Effector CD8-positive, alpha-beta T cell (primary cell): ENCODE measurements around the gene PGBD5.

Experiments
- DNase-seq: peaks from one replicate; lab custom pipeline; 2025; lab: John Stamatoyannopoulos, UW

PGBD5 gene

DNA sequence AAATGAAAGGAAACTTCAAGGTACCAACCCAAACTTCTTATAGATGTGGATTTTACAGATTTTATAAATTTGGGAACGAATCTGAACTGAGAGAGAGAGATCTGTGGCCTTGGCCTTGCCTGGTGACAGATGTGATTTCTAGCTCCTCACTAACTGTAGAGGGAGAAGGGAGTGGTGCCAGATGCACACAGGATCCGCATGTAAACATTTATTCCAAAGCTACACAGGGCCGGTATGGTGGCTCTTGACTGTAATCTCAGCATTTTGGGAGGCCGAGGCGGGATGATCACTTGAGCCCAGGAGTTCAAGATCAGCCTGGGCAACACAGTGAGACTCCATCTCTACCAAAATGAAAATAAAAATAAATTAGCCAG is 77.1 kb downstream of the PGBD5 start:
- DNase-seq: no peak

DNA sequence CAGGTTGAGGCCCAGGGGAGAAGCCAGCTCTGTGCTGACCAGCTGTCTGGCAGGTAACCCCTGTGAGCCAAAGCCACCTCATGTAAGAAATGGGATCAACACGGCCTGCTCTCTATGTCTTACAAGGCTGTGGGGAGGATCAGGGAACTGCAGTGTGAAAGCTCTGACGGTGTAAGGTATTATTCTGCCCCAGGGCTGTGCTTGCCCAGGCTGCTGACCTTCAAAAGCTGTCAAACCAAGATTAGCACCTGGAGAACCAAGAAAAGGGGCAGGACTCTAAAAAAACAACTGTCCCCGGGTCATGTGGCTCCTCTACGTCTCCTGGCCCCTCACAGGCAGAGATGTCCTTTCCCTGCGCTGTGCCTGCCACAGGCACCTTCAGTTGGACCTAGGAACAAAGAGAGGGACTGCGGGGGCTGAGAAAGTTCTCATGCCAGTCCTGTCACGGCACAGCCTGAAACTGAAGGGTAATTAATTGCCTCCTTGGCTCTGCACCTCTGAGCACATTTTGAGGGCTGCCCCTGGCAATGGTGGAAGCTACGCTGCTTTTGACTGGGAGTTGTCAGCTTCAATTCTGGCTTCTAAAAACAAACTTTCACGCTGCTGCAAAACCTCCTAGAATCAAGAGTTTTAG is 77.6 kb downstream of the PGBD5 start:
- no peak for DNase-seq

GRCh38 chr1:230347896-230348295 is 78.2 kb downstream of the PGBD5 start:
- no peak for DNase-seq

DNA sequence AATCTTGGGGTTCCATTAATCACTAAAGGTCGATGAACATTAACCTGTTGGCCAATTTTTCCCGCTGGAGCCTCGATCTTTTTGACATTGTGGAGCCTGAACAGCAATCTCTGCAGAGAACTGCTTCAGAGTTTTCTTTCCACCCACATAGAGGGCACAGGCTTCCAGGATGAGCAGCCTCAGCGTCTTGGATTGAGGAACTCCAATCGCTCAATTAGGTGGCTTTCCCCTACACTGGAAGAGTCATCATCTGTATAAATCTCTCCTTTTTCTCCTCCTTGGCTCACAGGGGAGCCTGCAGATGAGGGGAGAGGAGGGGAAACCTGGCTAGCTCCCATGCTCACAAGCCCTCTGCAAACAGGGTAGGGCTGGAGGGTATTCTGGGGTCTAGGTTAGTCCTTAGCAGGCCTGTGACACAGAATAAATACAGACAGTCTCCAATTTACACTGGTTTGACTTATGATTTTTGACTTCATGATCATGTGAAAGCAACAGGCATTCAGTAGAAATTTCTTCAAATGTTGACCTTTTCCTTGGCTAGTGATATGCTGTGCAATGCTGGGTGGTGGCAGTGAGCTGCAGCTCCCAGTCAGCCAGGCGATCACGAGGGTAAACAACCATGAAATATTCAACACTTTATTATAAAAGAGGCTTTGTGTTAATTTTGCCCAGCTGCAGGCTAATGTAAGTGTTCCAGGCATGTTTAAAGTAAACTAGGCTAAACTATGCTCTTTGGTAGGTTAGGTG is 80.8 kb downstream of the PGBD5 start:
- no peak for DNase-seq

DNA sequence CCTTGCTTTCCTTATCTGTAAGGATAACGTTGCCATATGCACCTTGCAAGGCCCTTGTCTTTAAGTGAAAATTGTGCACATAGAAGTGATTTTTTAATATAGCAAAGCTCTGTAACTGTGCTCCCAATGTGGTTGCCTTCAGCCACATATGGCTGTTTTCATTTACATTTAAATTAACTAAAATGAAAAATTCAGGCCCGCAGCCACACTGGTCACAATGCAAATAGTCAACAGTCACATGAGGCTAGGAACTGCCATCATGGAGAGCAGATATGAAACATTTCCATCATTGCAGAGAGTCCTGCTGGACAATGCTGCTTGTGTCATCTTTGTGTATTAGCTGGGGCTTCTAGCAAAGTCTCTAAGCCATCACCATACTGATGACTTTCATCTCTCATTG is 83.4 kb downstream of the PGBD5 start:
- DNase-seq: no peak

GRCh38 chr1:230342019-230342418 is 84.1 kb downstream of the PGBD5 start:
- DNase-seq: no peak

- no peak for DNase-seq
Observed at GRCh38 chr1:230341162-230341546, 85.0 kb downstream of the PGBD5 start.

DNA sequence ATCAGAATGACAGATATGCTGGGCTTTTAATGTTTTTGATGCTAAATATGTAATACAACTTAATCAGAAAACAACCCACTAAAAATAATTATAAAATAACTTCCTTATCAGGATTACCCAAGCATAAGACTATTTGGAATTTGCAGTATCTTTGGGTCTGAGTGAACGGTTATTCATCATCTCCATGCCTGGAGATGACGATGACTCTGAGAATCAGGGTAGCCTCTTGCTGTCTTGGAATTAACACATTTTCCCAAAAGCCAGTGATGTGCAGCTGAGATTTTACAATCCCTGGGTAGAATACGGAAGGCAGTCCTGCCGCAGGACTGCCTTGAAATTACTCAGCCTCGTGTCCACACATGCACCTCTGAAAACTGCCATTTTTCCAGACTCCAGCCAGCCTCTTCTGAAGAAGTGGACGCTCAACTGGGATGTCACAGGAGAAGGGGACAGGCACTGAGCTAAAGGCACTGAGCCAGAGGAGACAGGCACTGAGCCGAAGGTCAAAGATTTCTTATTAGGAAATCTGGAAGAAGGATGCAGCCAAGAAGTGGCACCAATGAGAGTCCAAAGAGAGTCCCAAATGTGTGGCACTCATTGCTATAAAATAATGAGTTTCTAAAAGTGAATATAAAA is 85.5 kb downstream of the PGBD5 start:
- no peak for DNase-seq

DNA sequence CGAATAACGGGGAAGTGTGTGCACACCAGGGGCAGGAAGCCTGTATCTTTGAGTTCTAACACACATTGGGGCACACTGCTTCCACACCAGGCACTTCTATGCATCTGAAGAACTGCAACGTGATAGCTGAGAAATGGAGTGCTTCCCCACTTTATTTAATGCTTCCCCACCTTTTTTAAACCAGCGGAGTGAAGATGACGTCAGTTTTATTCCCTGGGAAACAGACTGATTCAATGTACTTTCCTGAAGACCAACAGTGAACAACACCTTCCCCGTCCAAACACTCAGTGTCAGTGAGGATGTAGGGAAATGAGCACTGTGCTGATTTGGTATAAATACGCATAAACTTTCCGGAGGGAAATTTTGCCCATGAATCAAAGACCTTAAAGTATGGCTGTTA is 87.1 kb downstream of the PGBD5 start:
- no peak for DNase-seq

GRCh38 chr1:230337266-230337665 is 88.9 kb downstream of the PGBD5 start:
- no peak for DNase-seq

DNA sequence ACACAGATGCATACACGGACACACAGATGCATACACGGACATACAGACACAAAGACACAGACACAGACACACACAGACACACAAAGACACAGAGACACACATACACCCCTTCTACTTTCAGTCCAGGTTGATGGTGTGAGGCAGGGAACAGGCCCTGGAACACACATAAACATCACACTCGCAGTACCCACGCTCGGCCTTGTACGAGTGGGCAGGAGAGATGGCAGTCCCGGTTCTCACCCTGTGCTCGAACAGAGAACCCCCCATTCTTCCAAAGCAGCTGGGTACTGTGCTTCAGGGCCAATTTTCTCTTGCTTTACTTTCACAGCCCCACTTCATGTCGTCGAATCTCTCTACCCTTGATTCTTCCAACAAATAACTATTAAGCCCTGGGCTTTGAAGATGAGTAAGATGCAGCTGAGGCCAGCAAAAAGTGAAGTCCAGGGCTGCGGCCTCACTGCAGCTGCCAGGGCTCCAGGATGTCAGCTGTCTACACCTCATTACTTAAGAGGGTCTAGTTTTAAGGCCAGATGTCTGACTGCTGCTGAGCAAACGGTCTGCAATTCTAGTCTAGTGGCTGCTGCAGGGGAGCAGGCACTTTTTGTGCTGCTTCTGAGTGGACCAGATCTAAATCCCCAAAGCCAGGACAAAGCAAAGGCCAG is 90.1 kb downstream of the PGBD5 start:
- DNase-seq: no peak

- DNase-seq: no peak
Observed at GRCh38 chr1:230334447-230334837, 91.7 kb downstream of the PGBD5 start.

DNA sequence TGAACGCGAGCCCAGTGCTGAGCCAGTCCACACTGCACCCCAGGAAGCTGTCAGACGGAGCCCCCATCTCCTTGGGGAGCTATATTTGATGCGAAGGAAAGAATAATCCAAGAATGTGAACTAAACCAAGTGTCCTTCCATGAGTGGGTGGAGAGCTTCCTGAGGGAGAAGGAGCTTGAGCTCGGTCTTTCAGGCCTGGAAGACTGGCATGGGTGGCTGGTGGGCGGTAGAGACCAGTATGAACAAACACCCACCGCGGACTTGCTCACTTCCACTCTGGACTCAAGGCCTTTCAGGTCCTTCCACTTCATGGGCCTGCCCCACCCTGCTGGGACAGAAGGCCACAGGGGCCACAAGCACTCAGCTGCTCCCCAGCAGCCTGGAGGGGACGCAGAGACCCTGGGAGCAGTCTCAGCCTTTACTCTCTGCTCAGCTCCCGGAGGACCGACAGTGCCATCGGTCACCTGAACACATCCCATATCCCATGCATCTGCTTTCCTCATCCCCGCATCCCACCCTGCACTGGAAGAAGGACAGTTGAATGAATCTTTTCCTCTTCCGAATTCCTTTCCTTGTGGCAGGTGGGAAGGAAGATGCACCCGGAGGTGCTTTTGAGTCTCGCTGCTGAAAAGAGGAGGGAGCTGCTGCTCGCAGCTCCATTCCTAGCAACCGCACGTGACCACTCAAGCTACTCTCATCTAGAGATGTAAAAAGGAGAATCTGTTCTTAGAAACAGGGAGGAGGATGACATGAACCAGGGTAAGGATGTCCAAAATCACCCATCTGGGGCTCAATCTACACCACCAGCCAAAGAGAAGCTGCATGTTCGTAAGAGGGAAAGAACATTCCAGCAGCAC is 92.3 kb downstream of the PGBD5 start:
- no peak for DNase-seq

DNA sequence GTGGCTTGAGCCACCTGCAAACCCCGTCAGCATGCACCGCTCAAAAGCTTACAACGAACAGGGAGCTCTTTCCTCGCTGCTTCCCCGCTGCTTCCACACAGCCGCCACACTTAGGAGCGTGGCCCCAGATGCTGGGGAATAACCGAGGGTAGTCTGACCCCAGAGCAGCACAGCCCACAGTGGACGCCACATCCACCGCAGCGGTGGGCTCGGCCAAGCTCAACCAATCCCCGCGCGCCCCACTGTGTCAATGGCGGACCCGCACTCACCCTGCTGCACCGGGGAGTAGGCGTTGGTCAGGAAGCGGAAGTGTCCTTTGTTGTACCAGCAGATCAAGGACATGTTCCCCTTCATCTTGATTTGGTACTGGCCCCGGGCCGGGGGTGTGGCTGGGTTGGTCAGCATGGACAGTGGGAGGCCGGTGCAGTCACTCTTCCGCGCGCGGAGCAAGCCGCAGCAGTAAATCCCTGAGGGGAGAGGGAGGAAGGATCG is 93.5 kb downstream of the PGBD5 start:
- no peak for DNase-seq

- DNase-seq: no peak
Observed at GRCh38 chr1:230332061-230332460, 94.1 kb downstream of the PGBD5 start.

- no peak for DNase-seq
Observed at GRCh38 chr1:230330157-230330556, 96.0 kb downstream of the PGBD5 start.

DNA sequence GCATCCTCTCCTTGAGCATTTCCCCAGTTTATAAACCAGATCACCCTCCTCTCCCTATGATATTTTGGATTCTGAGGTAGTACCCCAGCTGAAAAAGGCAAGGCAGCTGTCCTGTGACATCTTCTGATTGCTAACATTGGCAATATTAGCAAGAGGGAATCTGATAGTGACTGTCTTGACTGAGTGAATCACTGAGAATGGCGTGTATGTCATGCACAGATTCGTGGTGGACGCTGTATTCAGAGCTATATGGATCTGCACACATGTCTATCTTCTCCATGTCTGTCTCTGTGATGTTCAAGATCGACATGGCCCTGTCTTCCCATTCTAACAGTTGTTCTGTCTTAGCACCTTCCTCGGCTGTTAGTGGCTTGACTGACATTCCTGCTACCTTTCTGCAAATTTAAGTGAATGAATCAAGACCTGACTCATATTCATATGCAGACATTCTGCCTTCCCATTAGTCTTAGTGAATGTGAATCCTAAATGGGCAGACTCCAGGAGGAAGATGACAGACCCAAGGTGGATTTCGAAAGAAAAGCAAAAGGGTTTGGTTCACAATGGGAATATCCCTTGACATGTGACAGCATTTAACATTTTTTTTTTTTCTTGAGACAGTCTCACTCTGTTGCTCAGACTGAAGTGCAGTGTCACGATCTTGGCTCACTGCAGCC is 97.7 kb downstream of the PGBD5 start:
- no peak for DNase-seq

DNA sequence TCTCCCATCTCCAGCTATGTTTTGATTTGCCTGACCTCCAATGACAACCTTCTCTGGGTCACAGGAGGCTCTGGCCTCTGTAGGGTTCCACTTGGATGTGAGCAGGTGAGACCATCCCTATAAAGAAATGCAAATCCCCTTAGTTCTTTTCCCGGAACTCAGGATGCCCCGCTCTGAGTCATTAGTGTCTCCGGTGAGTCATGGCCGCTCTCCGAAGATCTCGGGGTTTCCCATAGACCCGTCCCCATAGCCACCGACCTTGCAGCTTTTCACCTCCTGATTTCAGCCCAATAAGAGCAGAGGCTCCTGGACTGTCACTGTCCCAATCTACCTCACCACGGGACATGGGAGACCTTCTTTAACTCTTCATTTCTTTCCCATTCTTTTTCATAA is 98.2 kb downstream of the PGBD5 start:
- no peak for DNase-seq

DNA sequence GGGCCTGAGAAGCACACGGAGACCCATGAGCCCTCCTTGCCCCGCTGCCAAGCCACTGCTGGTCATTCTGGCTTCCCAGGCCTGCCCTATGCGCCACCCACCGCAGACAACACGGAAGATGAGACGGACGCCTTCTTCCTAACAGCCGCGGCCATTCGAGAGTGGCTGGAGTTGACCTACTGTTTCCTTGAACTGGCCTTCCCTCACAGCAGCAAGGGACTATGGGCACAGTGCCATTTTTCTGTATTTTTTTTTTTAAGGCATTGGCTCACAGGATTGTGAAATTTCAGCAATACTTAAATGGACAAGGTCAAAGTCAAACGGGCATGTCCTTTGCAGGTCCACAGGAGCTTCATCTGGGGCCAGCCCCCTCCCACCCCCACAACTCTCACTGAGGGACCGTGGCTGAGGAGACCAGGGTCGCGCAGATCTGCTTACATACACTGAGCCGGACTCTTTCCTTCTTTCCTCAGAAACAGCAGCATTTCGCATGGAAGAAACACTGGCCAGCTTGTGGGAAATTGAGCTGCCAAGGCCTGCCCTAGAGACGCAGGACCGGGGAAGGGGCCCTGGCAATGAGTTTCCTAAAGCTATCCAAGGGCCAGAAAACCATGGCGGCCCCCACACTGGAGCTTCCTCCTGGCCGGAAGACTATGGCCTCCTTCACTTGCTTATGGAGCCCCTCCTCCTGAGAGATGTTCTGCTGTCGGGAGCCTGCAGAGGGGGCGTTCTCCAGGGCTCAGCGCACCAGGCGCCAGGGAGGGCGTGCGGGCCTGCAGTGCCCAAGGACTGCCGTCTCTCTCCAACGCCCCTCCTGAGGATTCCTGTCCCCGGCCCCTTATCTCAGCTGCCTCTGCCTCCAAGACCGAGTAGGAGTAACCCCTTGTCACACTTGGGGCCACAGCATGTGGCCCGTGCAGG is 98.9 kb downstream of the PGBD5 start:
- DNase-seq: no peak

DNA sequence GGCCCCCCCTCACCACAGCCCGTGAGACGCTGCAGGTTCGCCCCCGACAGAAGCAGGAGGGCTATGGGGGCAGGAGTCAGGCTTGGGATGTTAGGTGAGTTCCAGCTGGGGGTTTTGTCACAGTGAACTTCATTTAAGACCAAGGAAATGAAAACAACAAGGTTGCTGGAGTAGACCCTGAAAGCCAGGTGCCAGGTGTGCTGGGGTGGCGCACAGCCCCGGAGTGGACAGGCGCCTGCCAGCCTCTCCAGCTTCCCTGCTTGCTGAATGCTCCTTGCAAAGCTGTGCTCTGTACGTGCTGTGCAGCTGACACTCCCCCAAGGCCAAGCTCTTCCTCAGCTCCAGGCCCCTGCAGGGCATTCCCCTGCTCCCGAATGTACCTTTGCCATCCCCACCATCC is 102.4 kb downstream of the PGBD5 start:
- no peak for DNase-seq
